CD4-positive, alpha-beta T cell (primary cell): ENCODE results near the gene SPTBN5. TPM values are rescaled to one million over a fixed set of nuclear protein-coding genes. Genes with fewer than 3 reads are reported as not detected.

Experiments used
- ATAC-seq: fragments of 200-7000 bp; cut with Tn5 transposase; one replicate; pipeline ENCODE4 v1.10.0; 2022; ENCODE audit warnings: mild to moderate bottlenecking; ENCODE audit not compliant: poor library complexity
- CTCF ChIA-PET: fragments of 350-600 bp; sonication (Branson Sonifier 250); formaldehyde crosslinking; loops from one replicate; lab custom pipeline; 2021; ENCODE audit warnings: antibody characterized with exemption, inconsistent platforms; lab: Charles Lee
- POLR2A ChIA-PET: fragments of 350-600 bp; sonication (Branson Sonifier 250); formaldehyde crosslinking; loops from one replicate; lab custom pipeline; 2021; ENCODE audit warnings: antibody characterized with exemption, inconsistent platforms; lab: Charles Lee
- DNase-seq, 14 experiments: peaks; one replicate each; pipeline ENCODE4 v3.0.0-alpha.2; 2013 to 2020; ENCODE audit warnings: mixed read lengths in 2 of 14
- H3K27ac ChIP-seq, 2 donors: one replicate each; pipeline versions ENCODE4 v1.5.1 to v1.7.0; 2013; ENCODE audit warnings: low read length in 2 of 2, low read depth in 1 of 2, mild to moderate bottlenecking in 1 of 2
- H3K27me3 ChIP-seq, 2 experiments: 1 replicate in 1 of 2; 2 replicates in 1 of 2; pipeline versions ENCODE4 v1.6.1 to v1.7.0; 2013; ENCODE audit warnings: low read length in 2 of 2, control low read depth in 1 of 2, mild to moderate bottlenecking in 1 of 2, moderate library complexity in 1 of 2; ENCODE audit not compliant: insufficient read depth in 2 of 2, control insufficient read depth in 1 of 2
- H3K36me3 ChIP-seq: one replicate; pipeline ENCODE4 v1.6.1; 2013; ENCODE audit warnings: low read length, control low read depth; ENCODE audit not compliant: insufficient read depth
- H3K4me1 ChIP-seq: one replicate; pipeline ENCODE4 v1.6.1; 2013; ENCODE audit warnings: low read length, control low read depth; ENCODE audit not compliant: insufficient read depth
- H3K4me3 ChIP-seq: one replicate; pipeline ENCODE4 v1.5.1; 2013; ENCODE audit warnings: mild to moderate bottlenecking, low read length, moderate library complexity
- H3K9me3 ChIP-seq, 2 experiments: 1 replicate in 1 of 2; 2 replicates in 1 of 2; pipeline versions ENCODE4 v1.6.1 to v1.7.0; 2013; ENCODE audit warnings: low read length in 2 of 2, mild to moderate bottlenecking in 2 of 2, control low read depth in 1 of 2, moderate library complexity in 1 of 2; ENCODE audit not compliant: control insufficient read depth in 1 of 2, insufficient read depth in 1 of 2
- H3K27ac Mint-ChIP-seq: one replicate; pipeline ENCODE4 v1.8.0; 2020; ENCODE audit warnings: mixed read lengths
- H3K27me3 Mint-ChIP-seq: one replicate; pipeline ENCODE4 v1.8.0; 2021; ENCODE audit warnings: mixed read lengths
- H3K36me3 Mint-ChIP-seq: one replicate; pipeline ENCODE4 v1.8.0; 2021; ENCODE audit warnings: low read depth, mixed read lengths
- H3K4me1 Mint-ChIP-seq: one replicate; pipeline ENCODE4 v1.8.0; 2021; ENCODE audit warnings: low read depth, mixed read lengths
- H3K4me3 Mint-ChIP-seq: one replicate; pipeline ENCODE4 v1.8.0; 2020; ENCODE audit warnings: mild to moderate bottlenecking, mixed read lengths
- H3K9me3 Mint-ChIP-seq: one replicate; pipeline ENCODE4 v1.8.0; 2020; ENCODE audit warnings: mixed read lengths
- CTCF ChIP-seq: fragments of 200-600 bp; IDR thresholded peaks from one replicate; pipeline ENCODE4 v1.8.0; 2022; ENCODE audit warnings: antibody characterized with exemption, mild to moderate bottlenecking
- intact Hi-C, 2 experiments: fragments of 100-400 bp; cut with DNase I in 1 of 2; cut with micrococcal nuclease in 1 of 2; formaldehyde crosslinking; loops; one replicate each; pipeline versions ENCODE4 v1.15.1 to v1.9.0; 2023 to 2025; cut with DNase I, micrococcal nuclease
- total RNA-seq, 174 experiments: library from RNA in 2 of 174; stranded (reverse) in 2 of 174; gene quantifications; one replicate each; pipeline ENCODE4 v1.2.3 and lab custom pipeline; 2021 to 2026

The SPTBN5 gene
- total RNA-seq, 2 experiments from 2014 or later = 2.2 to 2.3 TPM

- CTCF ChIA-PET = no interaction called here
These were observed 52.7 kb downstream of the SPTBN5 start for GRCh38 chr15:41841131-41841530.

GRCh38 chr15:41840673-41841072, 53.2 kb downstream of the SPTBN5 start:
- Histone ChIP-seq H3K27ac (no peak overlapping the region), H3K27me3 (no peaks in the 10 kb centered on the region), H3K9me3 (no peaks in the 10 kb centered on the region), H3K4me1 (peaks cover 8% of the 10 kb centered on the region), H3K36me3 (peaks cover 64% of the 10 kb centered on the region), H3K4me3 (no peak overlapping the region)
- no peak overlapping the region for H3K27ac Mint-ChIP-seq
- POLR2A ChIA-PET = no interaction called here
- TF ChIP-seq CTCF = no peak
- H3K36me3 Mint-ChIP-seq = peaks cover 28% of the 10 kb centered on the region
- no peak for ATAC-seq
- DNase-seq = no peak
- intact Hi-C loops = no loop called here
- CTCF ChIA-PET = no interaction called here
- H3K4me1 Mint-ChIP-seq = no peaks in the 10 kb centered on the region
- H3K27me3 Mint-ChIP-seq = no peaks in the 10 kb centered on the region
- no peaks in the 10 kb centered on the region for H3K9me3 Mint-ChIP-seq
- no peak overlapping the region for H3K4me3 Mint-ChIP-seq

More at GRCh38 chr15:41841131-41841530, 52.7 kb downstream of the SPTBN5 start:
- Histone ChIP-seq H3K27ac (no peak overlapping the region), H3K4me1 (peaks cover 5% of the 10 kb centered on the region), H3K9me3 (no peaks in the 10 kb centered on the region), H3K36me3 (peaks cover 67% of the 10 kb centered on the region), H3K4me3 (no peak overlapping the region), H3K27me3 (no peaks in the 10 kb centered on the region)
- no peak overlapping the region for H3K27ac Mint-ChIP-seq
- intact Hi-C loops = no loop called here
- H3K9me3 Mint-ChIP-seq = no peaks in the 10 kb centered on the region
- H3K27me3 Mint-ChIP-seq = no peaks in the 10 kb centered on the region
- H3K4me3 Mint-ChIP-seq = no peak overlapping the region
- POLR2A ChIA-PET = no interaction called here
- no peak for TF ChIP-seq CTCF
- peaks cover 32% of the 10 kb centered on the region for H3K36me3 Mint-ChIP-seq
- no peaks in the 10 kb centered on the region for H3K4me1 Mint-ChIP-seq
- DNase-seq (no peak), ATAC-seq (no peak)

GRCh38 chr15:41839781-41840491, 53.9 kb downstream of the SPTBN5 start:
- Mint-ChIP-seq H3K4me1 (peaks cover 7% of the 10 kb centered on the region), H3K9me3 (no peaks in the 10 kb centered on the region), H3K27me3 (no peaks in the 10 kb centered on the region), H3K4me3 (no peak overlapping the region), H3K27ac (no peak overlapping the region), H3K36me3 (peaks cover 30% of the 10 kb centered on the region)
- Histone ChIP-seq H3K36me3 (peaks cover 61% of the 10 kb centered on the region), H3K4me1 (peaks cover 10% of the 10 kb centered on the region), H3K9me3 (no peaks in the 10 kb centered on the region), H3K27ac (no peak overlapping the region), H3K4me3 (no peak overlapping the region), H3K27me3 (no peaks in the 10 kb centered on the region)
- ChIA-PET CTCF (no interaction called here), POLR2A (no interaction called here)
- DNase-seq (no peak), ATAC-seq (no peak)
- intact Hi-C loops = no loop called here
- no peak for TF ChIP-seq CTCF
